ENCODE results near the gene ODAD4. TPM values are rescaled to one million over a fixed set of nuclear protein-coding genes. Genes with fewer than 3 reads are reported as not detected.
"Not testable (repeated sequence)": the region's sequence is repeated elsewhere in the genome, so short reads cannot be mapped to it uniquely, and the experiment has no call there.

Gene ODAD4
- total RNA-seq, 1 experiment from 2014 or later: 0.98 TPM

DNA sequence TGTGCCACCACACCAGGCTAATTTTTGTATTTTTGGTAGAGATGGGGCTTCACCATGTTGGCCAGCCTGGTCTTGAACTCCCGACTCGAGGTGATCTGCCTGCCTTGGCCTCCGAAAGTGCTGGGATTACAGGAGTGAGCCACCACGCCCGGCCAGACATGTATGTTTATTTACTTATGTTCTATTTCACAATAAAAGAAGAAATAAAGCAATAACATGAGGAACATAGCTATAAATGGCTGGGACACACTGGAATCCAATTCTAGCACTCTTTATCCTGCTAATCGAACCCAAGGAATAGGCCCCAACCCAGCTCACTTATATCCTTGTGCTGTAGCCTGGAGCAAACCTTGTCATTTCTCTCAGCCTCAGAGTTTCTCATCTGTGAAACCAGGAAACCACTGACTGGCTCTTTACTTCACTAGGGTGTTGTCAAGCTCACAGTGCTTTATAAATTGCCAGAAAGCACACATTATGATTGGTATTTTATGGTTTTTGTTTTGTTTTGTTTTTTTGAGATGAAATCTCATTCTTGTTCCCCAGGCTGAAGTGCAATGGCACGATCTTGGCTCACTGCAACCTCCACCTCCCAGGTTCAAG, 4.3 kb upstream of the ODAD4 start:
- peaks cover 2% of the 10 kb centered on the region; the same call in 1 of the 2 replicates for H3K4me1 ChIP-seq
- no peaks in the 10 kb centered on the region for H3K36me3 ChIP-seq (ENCODE audit: control insufficient read depth, insufficient read depth, low read length)
- H3K9me3 ChIP-seq: no peaks in the 10 kb centered on the region
- TF ChIP-seq, protein P1, sequence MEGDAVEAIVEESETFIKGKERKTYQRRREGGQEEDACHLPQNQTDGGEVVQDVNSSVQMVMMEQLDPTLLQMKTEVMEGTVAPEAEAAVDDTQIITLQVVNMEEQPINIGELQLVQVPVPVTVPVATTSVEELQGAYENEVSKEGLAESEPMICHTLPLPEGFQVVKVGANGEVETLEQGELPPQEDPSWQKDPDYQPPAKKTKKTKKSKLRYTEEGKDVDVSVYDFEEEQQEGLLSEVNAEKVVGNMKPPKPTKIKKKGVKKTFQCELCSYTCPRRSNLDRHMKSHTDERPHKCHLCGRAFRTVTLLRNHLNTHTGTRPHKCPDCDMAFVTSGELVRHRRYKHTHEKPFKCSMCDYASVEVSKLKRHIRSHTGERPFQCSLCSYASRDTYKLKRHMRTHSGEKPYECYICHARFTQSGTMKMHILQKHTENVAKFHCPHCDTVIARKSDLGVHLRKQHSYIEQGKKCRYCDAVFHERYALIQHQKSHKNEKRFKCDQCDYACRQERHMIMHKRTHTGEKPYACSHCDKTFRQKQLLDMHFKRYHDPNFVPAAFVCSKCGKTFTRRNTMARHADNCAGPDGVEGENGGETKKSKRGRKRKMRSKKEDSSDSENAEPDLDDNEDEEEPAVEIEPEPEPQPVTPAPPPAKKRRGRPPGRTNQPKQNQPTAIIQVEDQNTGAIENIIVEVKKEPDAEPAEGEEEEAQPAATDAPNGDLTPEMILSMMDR (IDR thresholded peaks at IDR 0.05; ENCODE audit: insufficient read depth in 1 of 2, low read depth in 1 of 2, low read length in 1 of 2, severe bottlenecking in 1 of 2, unreplicated experiment in 1 of 2): no peak
- DNase-seq: no peak
- Mint-ChIP-seq H3K4me3 (ENCODE audit: unreplicated experiment) (no peak overlapping the region), H3K27me3 (ENCODE audit: insufficient read depth, unreplicated experiment) (no peaks in the 10 kb centered on the region), H3K36me3 (ENCODE audit: insufficient read depth, unreplicated experiment) (peaks cover 8% of the 10 kb centered on the region), H3K9me3 (ENCODE audit: unreplicated experiment) (no peaks in the 10 kb centered on the region), H3K4me1 (ENCODE audit: low read depth, unreplicated experiment) (peaks cover 17% of the 10 kb centered on the region), H3K27ac (ENCODE audit: unreplicated experiment) (no peak overlapping the region)
- H3K27me3 ChIP-seq (replicated peaks; ENCODE audit: control insufficient read depth, insufficient read depth, low read length): no peaks in the 10 kb centered on the region; the same call in 1 of the 2 replicates
- no peak overlapping the region for H3K4me3 ChIP-seq (ENCODE audit: low read depth, low read length)
- no TSS peak for BruUV-seq (replicated peaks)
- ChIA-PET POLR2A (interaction anchor here (0.5 kb wide), 1 partner anchor 614 kb away, joined by 3 read pairs; no protein-coding TSS in a partner anchor), CTCF (interaction anchor here (1.2 kb wide), 1 partner anchor 33 kb away, joined by 4 read pairs; no protein-coding TSS in a partner anchor)
- intact Hi-C loops (cut with micrococcal nuclease; ENCODE audit: unreplicated experiment): no loop called here

DNA sequence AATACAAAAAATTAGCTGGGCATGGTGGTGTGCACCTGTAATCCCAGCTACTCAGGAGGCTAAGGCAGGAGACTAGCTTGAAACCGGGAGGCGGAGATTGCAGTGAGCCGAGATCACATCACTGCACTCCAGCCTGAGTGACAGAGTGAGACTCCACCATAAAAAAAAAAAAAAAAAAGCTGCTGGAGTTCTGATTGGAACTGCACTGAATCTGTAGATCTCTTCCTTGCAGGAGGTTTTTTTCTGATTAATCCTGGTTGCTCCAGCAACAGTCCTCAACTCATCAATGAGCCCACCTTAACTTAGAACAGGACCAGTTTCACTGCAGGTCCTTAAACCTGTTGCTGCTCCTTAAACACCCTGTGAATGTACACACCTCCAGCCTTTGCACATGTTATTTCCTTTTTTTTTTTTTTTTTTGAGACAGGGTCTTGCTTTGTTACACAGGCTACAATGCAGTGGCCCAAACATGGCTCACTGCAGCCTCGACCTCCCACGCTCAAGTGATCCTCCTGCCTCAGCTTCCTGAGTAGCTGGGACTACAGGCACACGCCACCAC, 1.6 kb upstream of the ODAD4 start:
- peak overlapping the region; percentile 97 for H3K4me3 Mint-ChIP-seq (ENCODE audit: unreplicated experiment)
- TF ChIP-seq, protein P1 (IDR thresholded peaks at IDR 0.05; ENCODE audit: insufficient read depth in 1 of 2, low read depth in 1 of 2, low read length in 1 of 2, severe bottlenecking in 1 of 2, unreplicated experiment in 1 of 2): no peak

DNA sequence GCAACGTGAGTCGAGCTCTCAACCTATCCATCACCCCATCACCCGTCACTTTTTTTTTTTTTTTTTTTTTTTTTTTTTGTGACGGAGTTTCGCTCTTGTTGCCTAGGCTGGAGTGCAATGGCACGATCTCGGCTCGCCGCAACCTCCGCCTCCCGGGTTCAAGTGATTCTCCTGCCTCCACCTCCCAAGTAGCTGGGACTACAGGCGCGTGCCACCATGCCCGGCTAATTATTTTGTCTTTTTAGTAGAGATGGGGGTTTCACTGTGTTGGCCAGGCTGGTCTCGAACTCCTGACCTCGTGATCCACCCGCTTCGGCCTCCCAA, 378 bp downstream of the ODAD4 start:
- H3K27ac Mint-ChIP-seq (ENCODE audit: unreplicated experiment): peak overlapping the region; percentile 98
- peak overlapping the region; percentile 97 for H3K4me3 Mint-ChIP-seq (ENCODE audit: unreplicated experiment)
- peaks cover 17% of the 10 kb centered on the region for H3K4me1 Mint-ChIP-seq (ENCODE audit: low read depth, unreplicated experiment)
- H3K27me3 ChIP-seq (replicated peaks; ENCODE audit: control insufficient read depth, insufficient read depth, low read length); H3K4me1 ChIP-seq; DNase-seq; H3K9me3 Mint-ChIP-seq (ENCODE audit: unreplicated experiment); H3K36me3 Mint-ChIP-seq (ENCODE audit: insufficient read depth, unreplicated experiment); H3K36me3 ChIP-seq (ENCODE audit: control insufficient read depth, insufficient read depth, low read length); H3K9me3 ChIP-seq; H3K27me3 Mint-ChIP-seq (ENCODE audit: insufficient read depth, unreplicated experiment): not testable (repeated sequence)
- H3K4me3 ChIP-seq (ENCODE audit: low read depth, low read length): peak overlapping the region; percentile 41
- intact Hi-C loops (cut with micrococcal nuclease; ENCODE audit: unreplicated experiment): loop anchor here (1.0 kb wide), 2 partner anchors 11 to 29 kb away; no protein-coding TSS in a partner anchor
- TSS peak; percentile 59 for BruUV-seq (replicated peaks)
- CTCF ChIA-PET: interaction anchor here (0.6 to 1.7 kb wide), 22 partner anchors 9 to 268 kb away, joined by 3 to 36 read pairs (median 4); partner anchors contain the start of genes ACLY, CNP, FKBP10 and JUP
- POLR2A ChIA-PET: interaction anchor here (0.5 to 1.9 kb wide), 16 partner anchors 10 to 493 kb away, joined by 3 to 31 read pairs (median 6); partner anchors contain the start of genes ACLY, CAVIN1, DNAJC7 and EIF1

More for the DNA sequence above, 1.6 kb upstream of the ODAD4 start:
- BruUV-seq (replicated peaks): no TSS peak
- no peaks in the 10 kb centered on the region for H3K36me3 ChIP-seq (ENCODE audit: control insufficient read depth, insufficient read depth, low read length)
- no peaks in the 10 kb centered on the region for H3K9me3 Mint-ChIP-seq (ENCODE audit: unreplicated experiment)
- peaks cover 8% of the 10 kb centered on the region for H3K36me3 Mint-ChIP-seq (ENCODE audit: insufficient read depth, unreplicated experiment)
- H3K27me3 ChIP-seq (replicated peaks; ENCODE audit: control insufficient read depth, insufficient read depth, low read length): no peaks in the 10 kb centered on the region; the same call in 1 of the 2 replicates
- peaks cover 4% of the 10 kb centered on the region; the same call in 1 of the 2 replicates for H3K4me1 ChIP-seq
- no peaks in the 10 kb centered on the region for H3K27me3 Mint-ChIP-seq (ENCODE audit: insufficient read depth, unreplicated experiment)
- no peak for DNase-seq
- intact Hi-C loops (cut with micrococcal nuclease; ENCODE audit: unreplicated experiment): no loop called here
- ChIA-PET POLR2A (interaction anchor here (0.7 kb wide), 1 partner anchor 34 kb away, joined by 4 read pairs; no protein-coding TSS in a partner anchor), CTCF (interaction anchor here (1.1 kb wide), 1 partner anchor 31 kb away, joined by 5 read pairs; no protein-coding TSS in a partner anchor)
- peak overlapping the region; percentile 72 for H3K27ac Mint-ChIP-seq (ENCODE audit: unreplicated experiment)
- H3K9me3 ChIP-seq: no peaks in the 10 kb centered on the region
- no peak overlapping the region for H3K4me3 ChIP-seq (ENCODE audit: low read depth, low read length)
- peaks cover 17% of the 10 kb centered on the region for H3K4me1 Mint-ChIP-seq (ENCODE audit: low read depth, unreplicated experiment)

DNA sequence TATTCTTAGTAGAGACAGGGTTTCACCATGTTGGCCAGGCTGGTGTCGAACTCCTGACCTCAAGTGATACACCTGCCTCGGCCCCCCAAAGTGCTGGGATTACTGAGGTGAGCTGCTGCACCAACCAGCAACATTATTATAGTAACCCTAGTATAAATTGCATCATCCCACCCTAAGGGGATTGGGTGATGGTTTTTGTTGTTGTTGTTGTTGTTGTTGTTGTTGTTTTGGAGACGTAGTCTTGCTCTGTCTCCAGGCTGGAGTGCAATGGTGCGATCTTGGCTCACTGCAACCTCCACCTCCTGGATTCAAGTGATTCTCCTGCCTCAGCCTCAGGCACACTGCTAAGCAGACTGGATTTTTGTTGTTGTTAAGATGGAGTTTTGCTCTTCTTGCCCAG, 1.3 kb downstream of the ODAD4 start:
- H3K36me3 ChIP-seq (ENCODE audit: control insufficient read depth, insufficient read depth, low read length); H3K36me3 Mint-ChIP-seq (ENCODE audit: insufficient read depth, unreplicated experiment); H3K9me3 ChIP-seq; H3K4me3 ChIP-seq (ENCODE audit: low read depth, low read length); H3K27me3 Mint-ChIP-seq (ENCODE audit: insufficient read depth, unreplicated experiment); H3K27ac Mint-ChIP-seq (ENCODE audit: unreplicated experiment); H3K27me3 ChIP-seq (replicated peaks; ENCODE audit: control insufficient read depth, insufficient read depth, low read length); POLR2A ChIA-PET; H3K4me3 Mint-ChIP-seq (ENCODE audit: unreplicated experiment); H3K9me3 Mint-ChIP-seq (ENCODE audit: unreplicated experiment); intact Hi-C loops (cut with micrococcal nuclease; ENCODE audit: unreplicated experiment); CTCF ChIA-PET; DNase-seq; H3K4me1 ChIP-seq; BruUV-seq (replicated peaks): not testable (repeated sequence)
- H3K4me1 Mint-ChIP-seq (ENCODE audit: low read depth, unreplicated experiment): peaks cover 17% of the 10 kb centered on the region

Data from Caco-2 (cell line).